ENCODE measurements around the gene C6orf132.

C6orf132 gene

GRCh38 chr6:42123379-42124103 is 18.9 kb downstream of the C6orf132 start:
- FAIRE-seq (no peak), DNase-seq (ENCODE audit: insufficient read length, low spot score) (no peak)
- TF ChIP-seq CTCF (IDR thresholded peaks at IDR 0.05; ENCODE audit: insufficient read depth, missing control alignments) = no peak

DNA sequence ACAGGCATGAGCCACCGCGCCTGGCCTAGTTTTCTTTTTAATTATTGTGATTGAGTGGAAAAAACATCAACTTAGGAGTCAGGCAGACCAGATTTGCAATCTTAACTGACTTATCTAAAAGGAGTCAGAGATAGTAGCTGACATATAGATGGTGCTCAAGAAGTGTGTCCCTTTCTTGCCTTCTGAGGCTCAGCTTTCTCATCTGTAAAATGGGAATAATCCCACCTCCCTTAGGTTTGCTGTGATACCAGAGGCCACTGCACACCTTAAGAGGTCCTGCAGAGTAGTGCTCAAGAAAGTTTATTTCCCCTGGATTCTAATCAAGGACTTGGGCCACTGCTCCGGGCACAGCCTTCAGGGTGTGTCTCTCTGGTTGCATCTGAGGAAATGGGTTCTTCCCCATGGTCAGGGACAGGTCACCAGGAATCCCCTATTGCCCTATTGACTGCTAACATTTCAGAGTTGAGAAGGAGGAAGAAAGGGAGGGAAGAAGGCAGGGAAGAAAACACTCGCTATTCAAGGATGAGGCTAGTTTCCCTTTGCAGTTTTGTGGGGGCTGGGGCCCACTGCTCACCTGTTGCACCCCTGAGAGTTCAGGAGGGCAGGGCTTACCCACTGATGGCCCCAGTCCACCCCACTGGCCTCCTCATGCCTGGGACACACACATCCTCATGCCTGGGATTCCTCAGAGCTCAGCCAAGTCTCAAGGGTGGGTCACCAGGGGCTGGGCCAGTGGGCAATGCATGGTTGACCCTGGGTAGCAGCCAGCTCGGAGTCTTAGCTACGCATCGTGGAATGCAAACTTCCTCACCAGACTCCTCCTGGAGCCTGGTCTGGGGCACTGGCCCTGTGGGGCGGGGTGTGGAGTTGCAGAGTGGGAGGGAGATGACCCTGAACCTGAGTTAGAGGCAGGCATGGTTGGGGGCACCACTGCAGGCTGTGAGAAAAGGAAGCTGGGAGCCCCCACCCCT is 21.2 kb downstream of the C6orf132 start:
- FAIRE-seq (no peak), DNase-seq (ENCODE audit: insufficient read length, low spot score) (no peak)
- no peak for TF ChIP-seq CTCF (IDR thresholded peaks at IDR 0.05; ENCODE audit: insufficient read depth, missing control alignments)

DNA sequence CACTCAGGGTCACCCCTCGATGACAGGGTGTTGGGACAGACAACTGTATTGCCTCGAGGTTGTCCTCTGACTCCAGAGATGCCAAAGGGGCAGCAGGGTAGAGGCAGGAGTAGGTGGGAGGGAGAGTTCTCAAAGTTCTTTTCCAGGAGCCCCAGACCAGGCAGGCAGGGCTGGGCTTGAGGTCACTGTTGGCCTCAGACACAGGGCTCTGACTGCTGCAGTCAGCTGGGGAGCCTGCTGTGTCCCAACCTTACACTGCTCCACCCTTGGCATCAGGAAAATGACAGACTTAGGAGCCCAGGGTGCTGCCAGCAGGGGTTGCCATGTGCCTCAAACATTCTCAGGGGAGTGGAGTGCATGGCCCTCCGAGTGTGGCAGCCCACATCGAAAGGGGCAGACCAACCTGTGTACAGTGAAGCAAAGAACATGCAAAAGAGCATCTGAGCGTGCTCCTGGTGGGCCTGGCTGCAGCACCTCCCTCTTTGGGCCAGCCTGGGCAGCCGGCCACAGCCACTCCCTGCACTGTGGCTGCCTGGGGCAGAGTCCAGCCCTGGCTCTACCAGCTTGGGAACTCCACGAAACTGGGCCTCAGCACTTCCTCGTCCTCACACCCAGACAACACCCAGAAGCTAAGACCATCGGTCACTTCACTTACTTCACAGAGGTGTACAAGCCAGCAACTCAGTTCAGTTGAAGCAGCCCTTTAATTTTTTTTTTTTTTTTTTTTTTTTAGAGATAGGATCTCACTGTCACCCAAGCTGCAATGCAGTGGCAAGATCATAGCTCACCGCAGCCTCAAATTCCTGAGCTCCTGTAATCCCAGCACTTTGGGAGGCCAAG is 24.0 kb downstream of the C6orf132 start:
- no peak for TF ChIP-seq CTCF (IDR thresholded peaks at IDR 0.05; ENCODE audit: insufficient read depth, missing control alignments)
- DNase-seq (ENCODE audit: insufficient read length, low spot score) = no peak
- FAIRE-seq = no peak

DNA sequence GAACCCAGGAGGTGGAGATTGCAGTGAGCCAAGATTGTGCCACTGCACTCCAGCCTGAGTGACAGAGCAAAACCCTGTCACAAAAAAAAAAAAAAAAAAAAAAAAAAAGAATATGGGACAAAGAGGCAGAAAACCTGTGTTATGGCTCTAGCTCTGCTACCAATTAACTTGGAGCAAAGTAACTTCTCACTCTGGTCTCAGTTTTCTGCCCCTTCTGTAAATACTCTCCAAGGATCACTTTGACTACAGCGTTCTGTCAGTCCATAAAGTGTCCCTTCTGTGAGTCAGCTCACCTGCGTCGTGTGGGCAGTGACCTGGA is 24.6 kb downstream of the C6orf132 start:
- TF ChIP-seq CTCF (IDR thresholded peaks at IDR 0.05; ENCODE audit: insufficient read depth, missing control alignments) = no peak
- DNase-seq (ENCODE audit: insufficient read length, low spot score) (no peak), FAIRE-seq (no peak)

DNA sequence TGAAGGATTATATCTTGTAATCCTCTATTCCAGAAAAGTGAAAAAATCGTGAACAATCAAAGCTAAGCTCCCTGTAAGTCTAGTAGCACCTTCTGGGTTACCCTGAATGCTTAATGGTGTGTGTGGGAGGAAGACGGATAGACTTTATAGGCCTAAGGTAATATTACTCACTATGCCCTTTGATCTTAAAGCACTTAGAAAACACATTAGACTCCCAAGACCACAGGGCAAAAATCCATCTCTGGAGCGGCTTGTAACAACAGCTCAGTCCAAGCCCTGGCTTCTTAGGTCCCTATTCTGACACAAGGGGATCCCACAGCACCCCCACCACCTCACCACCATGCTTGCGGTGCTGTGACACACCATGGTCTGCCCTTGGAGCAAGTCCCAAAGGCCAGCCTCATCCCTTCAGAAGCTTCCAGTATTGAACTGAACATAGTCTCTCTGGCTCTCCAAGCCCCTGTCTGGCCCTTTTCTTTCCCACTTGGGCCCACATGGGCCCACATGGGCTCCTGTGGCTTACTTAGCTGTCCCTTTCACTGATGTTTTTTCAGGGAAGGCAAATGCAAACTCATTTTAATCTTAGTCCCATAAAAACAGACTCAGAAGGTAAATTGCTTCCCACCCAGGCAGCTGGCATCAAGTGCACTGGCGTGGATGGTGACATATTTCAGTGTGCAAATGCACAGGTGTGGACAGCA is 28.3 kb downstream of the C6orf132 start:
- no peak for TF ChIP-seq CTCF (IDR thresholded peaks at IDR 0.05; ENCODE audit: insufficient read depth, missing control alignments)
- no peak for FAIRE-seq

DNA sequence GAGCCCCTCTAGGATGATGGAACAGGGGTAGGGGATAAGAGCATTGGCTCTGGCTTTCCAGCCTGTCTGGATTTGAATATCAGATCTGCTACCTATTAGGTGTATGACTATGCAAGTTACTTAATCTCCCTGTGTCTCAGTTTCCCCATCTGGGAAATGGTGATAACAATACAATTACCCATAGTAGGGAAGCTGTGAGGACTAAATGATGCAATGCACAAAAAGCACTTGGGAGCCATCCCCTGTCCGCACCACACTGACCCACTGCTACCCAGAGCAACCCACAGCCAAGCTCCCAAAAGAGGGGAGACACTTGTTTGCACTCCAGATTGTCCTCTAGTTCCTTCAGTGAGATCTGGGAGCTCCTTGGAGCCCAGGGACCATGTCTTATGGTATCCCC is 30.1 kb downstream of the C6orf132 start:
- DNase-seq (ENCODE audit: insufficient read length, low spot score) (no peak), FAIRE-seq (no peak)
- no peak for TF ChIP-seq CTCF (IDR thresholded peaks at IDR 0.05; ENCODE audit: insufficient read depth, missing control alignments)

More for the DNA sequence above, 28.3 kb downstream of the C6orf132 start:
- no peak for DNase-seq (ENCODE audit: insufficient read length, low spot score)
